Measurements from ENCODE around the gene KIAA0753. TPM values are rescaled to one million over a fixed set of nuclear protein-coding genes. Genes with fewer than 3 reads are reported as not detected.

KIAA0753 gene
- total RNA-seq (10 to 100 TPM; 18.6 to 20.8 TPM), polyA plus RNA-seq (1.8 TPM)

GRCh38 chr17:6640536-6641246 lies at the start of gene KIAA0753, which contains the start of gene TXNDC17:
TSS of gene KIAA0753 (minus strand) at chr17:6640711. CDS start at chr17:6635103, 5,608 bp downstream.
TSS of gene TXNDC17 (plus strand) at chr17:6641060. CDS start at chr17:6641083, 23 bp downstream.
- DNase-seq, result peak; percentile 84 to 93 (median 89)
- peaks cover 0 to 42% (median 5%) of the 10 kb centered on the region in 3 donors for H3K36me3 Mint-ChIP-seq
- H3K27me3 Mint-ChIP-seq, result peaks cover 0 to 3% of the 10 kb centered on the region in 2 donors
- H3K4me1 Mint-ChIP-seq, result peaks cover 38 to 64% (median 54%) of the 10 kb centered on the region in 3 donors
- peak within 1 kb of the TSS; percentile 66 for H3K4me3 ChIP-seq (ENCODE audit: low read length)
- no peaks in the 10 kb centered on the region for H3K9me3 Mint-ChIP-seq
- H3K27ac ChIP-seq (ENCODE audit: low read depth, low read length), result peak within 1 kb of the TSS; percentile 82
- H3K27ac Mint-ChIP-seq, result peak within 1 kb of the TSS; percentile 95 to 99 (median 98)
- ChIA-PET CTCF (interaction anchor here (1.2 to 1.6 kb wide), 4 partner anchors 10 to 168 kb away, joined by 3 to 7 read pairs (median 4); partner anchors contain the start of genes C17orf100 and MED31), POLR2A (interaction anchor here (0.7 to 2.1 kb wide), 4 partner anchors 10 to 1056 kb away, joined by 3 to 11 read pairs (median 6); partner anchors contain the start of genes C17orf100 and MED31)
- H3K9me3 ChIP-seq (ENCODE audit: low read length), result no peaks in the 10 kb centered on the region
- H3K27me3 ChIP-seq (ENCODE audit: insufficient read depth, low read length, poor library complexity, severe bottlenecking), result no peaks in the 10 kb centered on the region
- peaks cover 9% of the 10 kb centered on the region for H3K36me3 ChIP-seq (ENCODE audit: insufficient read depth, low read length)
- peaks cover 25% of the 10 kb centered on the region for H3K4me1 ChIP-seq (ENCODE audit: insufficient read depth, low read length)
- H3K4me3 Mint-ChIP-seq, result peak within 1 kb of the TSS; percentile 93 to 96 (median 95)

DNA sequence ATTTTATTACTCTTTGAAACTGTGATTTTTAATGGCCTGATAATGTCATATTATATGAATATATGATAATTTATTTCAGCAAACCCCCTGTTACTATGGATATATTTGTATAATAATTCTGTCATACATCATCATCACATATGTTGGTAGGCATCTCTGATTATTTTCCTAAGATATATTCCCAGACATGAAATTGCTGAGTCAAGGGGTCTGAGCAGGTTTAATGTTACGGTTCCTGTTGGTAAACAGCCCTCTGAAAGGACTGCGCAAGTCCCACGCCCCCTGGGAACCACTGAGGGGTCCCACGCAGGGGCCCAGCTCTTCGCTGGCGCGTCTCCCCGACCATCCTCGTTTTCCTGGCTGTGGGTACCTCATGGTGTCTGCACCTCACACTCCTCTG lies 48.4 kb upstream of the KIAA0753 start:
- POLR2A ChIA-PET, result no interaction called here
- H3K27me3 Mint-ChIP-seq, result peaks cover 23 to 80% of the 10 kb centered on the region in 2 donors
- H3K9me3 ChIP-seq (ENCODE audit: low read length), result no peaks in the 10 kb centered on the region
- H3K4me1 ChIP-seq (ENCODE audit: insufficient read depth, low read length), result no peaks in the 10 kb centered on the region
- H3K36me3 Mint-ChIP-seq, result peaks cover 0 to under 1% (median 0%) of the 10 kb centered on the region in 3 donors
- H3K9me3 Mint-ChIP-seq, result no peaks in the 10 kb centered on the region
- no peaks in the 10 kb centered on the region for H3K4me1 Mint-ChIP-seq
- CTCF ChIA-PET, result no interaction called here
- no peak overlapping the region for H3K27ac ChIP-seq (ENCODE audit: low read depth, low read length)
- DNase-seq, result no peak
- H3K4me3 ChIP-seq (ENCODE audit: low read length), result no peak overlapping the region
- H3K4me3 Mint-ChIP-seq, result no peak overlapping the region
- no peaks in the 10 kb centered on the region for H3K27me3 ChIP-seq (ENCODE audit: insufficient read depth, low read length, poor library complexity, severe bottlenecking)
- H3K27ac Mint-ChIP-seq, result no peak overlapping the region
- H3K36me3 ChIP-seq (ENCODE audit: insufficient read depth, low read length), result no peaks in the 10 kb centered on the region

GRCh38 chr17:6686026-6686425 lies 45.5 kb upstream of the KIAA0753 start:
- no peak overlapping the region for H3K27ac Mint-ChIP-seq
- CTCF ChIA-PET, result no interaction called here
- H3K4me1 ChIP-seq (ENCODE audit: insufficient read depth, low read length), result no peaks in the 10 kb centered on the region
- H3K4me1 Mint-ChIP-seq, result no peaks in the 10 kb centered on the region
- no peaks in the 10 kb centered on the region for H3K9me3 ChIP-seq (ENCODE audit: low read length)
- H3K4me3 Mint-ChIP-seq, result no peak overlapping the region
- no peaks in the 10 kb centered on the region for H3K27me3 ChIP-seq (ENCODE audit: insufficient read depth, low read length, poor library complexity, severe bottlenecking)
- H3K27me3 Mint-ChIP-seq, result peaks cover 18 to 83% of the 10 kb centered on the region in 2 donors
- peaks cover 0 to 5% (median 0%) of the 10 kb centered on the region in 3 donors for H3K36me3 Mint-ChIP-seq
- H3K9me3 Mint-ChIP-seq, result no peaks in the 10 kb centered on the region
- no peak overlapping the region for H3K27ac ChIP-seq (ENCODE audit: low read depth, low read length)
- POLR2A ChIA-PET, result no interaction called here
- no peak overlapping the region for H3K4me3 ChIP-seq (ENCODE audit: low read length)
- H3K36me3 ChIP-seq (ENCODE audit: insufficient read depth, low read length), result no peaks in the 10 kb centered on the region
- no peak for DNase-seq

DNA sequence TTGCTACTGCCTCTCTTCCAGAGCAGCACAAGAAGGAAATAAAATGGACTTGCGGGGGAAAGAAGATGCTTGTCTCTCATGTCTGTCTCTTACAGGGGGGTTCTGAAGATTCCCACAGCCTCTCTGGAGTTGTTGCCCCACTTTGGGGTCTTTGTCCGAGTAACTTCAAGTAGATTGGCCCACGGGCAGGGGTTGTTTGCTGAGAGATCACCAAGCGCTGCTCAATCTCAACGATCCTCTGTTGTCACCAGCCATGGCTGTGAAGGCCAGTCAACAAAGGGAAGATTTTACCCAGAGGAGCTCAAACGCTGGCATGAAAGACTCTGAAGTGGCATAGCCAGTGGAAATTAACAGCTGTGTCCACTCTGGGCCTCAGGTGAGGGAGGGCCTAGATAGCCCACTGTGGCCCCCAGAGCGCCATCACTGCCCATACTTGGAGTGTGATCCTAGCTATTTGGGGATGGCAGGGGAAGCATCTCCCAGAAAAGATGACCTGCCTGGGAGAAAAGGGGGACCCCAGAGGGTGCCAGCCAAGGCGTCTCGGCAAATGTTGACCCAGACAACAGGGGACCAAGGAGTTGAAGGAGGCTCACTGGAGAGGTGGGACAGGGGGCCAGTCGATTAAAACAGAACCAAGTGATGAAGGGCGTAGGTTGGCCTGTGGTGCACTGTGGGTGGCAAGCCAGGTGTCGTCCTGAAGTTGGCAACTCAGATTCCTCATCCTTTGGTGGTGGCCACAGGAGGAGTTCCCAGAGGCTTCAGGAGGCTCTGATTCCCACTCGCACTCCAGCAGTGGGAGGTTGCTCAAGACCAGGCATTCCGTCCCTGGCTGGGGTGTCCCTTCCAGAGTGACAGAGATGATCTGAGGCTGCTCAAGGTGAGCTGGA lies 44.6 kb upstream of the KIAA0753 start:
- H3K36me3 ChIP-seq (ENCODE audit: insufficient read depth, low read length), result no peaks in the 10 kb centered on the region
- peaks cover 24 to 80% of the 10 kb centered on the region in 2 donors for H3K27me3 Mint-ChIP-seq
- DNase-seq, result no peak
- H3K4me1 Mint-ChIP-seq, result no peaks in the 10 kb centered on the region
- H3K4me3 Mint-ChIP-seq, result no peak overlapping the region
- no peak overlapping the region for H3K27ac Mint-ChIP-seq
- peaks cover 0 to 5% (median 0%) of the 10 kb centered on the region in 3 donors for H3K36me3 Mint-ChIP-seq
- ChIA-PET CTCF (no interaction called here), POLR2A (no interaction called here)
- no peak overlapping the region for H3K27ac ChIP-seq (ENCODE audit: low read depth, low read length)
- no peak overlapping the region for H3K4me3 ChIP-seq (ENCODE audit: low read length)
- no peaks in the 10 kb centered on the region for H3K9me3 ChIP-seq (ENCODE audit: low read length)
- no peaks in the 10 kb centered on the region for H3K4me1 ChIP-seq (ENCODE audit: insufficient read depth, low read length)
- no peaks in the 10 kb centered on the region for H3K27me3 ChIP-seq (ENCODE audit: insufficient read depth, low read length, poor library complexity, severe bottlenecking)
- H3K9me3 Mint-ChIP-seq, result no peaks in the 10 kb centered on the region

DNA sequence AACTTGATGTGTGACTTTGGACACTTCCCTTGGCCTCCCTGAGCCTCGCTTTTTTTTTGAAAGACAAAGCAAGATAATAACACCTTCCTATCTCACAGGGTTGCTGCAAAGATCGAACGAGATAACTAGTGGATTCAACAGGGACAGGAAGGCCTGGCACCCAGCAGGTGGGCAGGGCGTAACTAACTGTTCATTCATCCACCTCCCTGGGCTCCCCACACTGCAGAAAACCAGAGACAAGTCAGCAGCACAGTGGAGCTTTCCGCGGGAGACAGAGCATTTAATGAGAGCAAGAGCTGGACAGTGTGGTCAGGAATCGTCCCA lies 43.9 kb upstream of the KIAA0753 start:
- no peak overlapping the region for H3K27ac ChIP-seq (ENCODE audit: low read depth, low read length)
- H3K36me3 ChIP-seq (ENCODE audit: insufficient read depth, low read length), result no peaks in the 10 kb centered on the region
- Mint-ChIP-seq H3K27me3 (peaks cover 27 to 77% of the 10 kb centered on the region in 2 donors), H3K9me3 (no peaks in the 10 kb centered on the region), H3K36me3 (peaks cover 0 to 5% (median 0%) of the 10 kb centered on the region in 3 donors), H3K27ac (no peak overlapping the region), H3K4me3 (no peak overlapping the region), H3K4me1 (no peaks in the 10 kb centered on the region)
- no peaks in the 10 kb centered on the region for H3K4me1 ChIP-seq (ENCODE audit: insufficient read depth, low read length)
- ChIA-PET POLR2A (no interaction called here), CTCF (no interaction called here)
- H3K27me3 ChIP-seq (ENCODE audit: insufficient read depth, low read length, poor library complexity, severe bottlenecking), result no peaks in the 10 kb centered on the region
- H3K4me3 ChIP-seq (ENCODE audit: low read length), result no peak overlapping the region
- no peaks in the 10 kb centered on the region for H3K9me3 ChIP-seq (ENCODE audit: low read length)
- no peak for DNase-seq

- no peaks in the 10 kb centered on the region for H3K9me3 ChIP-seq (ENCODE audit: low read length)
- Mint-ChIP-seq H3K36me3 (peaks cover 0 to 5% (median 0%) of the 10 kb centered on the region in 3 donors), H3K4me1 (no peaks in the 10 kb centered on the region), H3K4me3 (no peak overlapping the region), H3K27ac (no peak overlapping the region), H3K27me3 (peaks cover 26 to 75% of the 10 kb centered on the region in 2 donors), H3K9me3 (no peaks in the 10 kb centered on the region)
- no peak for DNase-seq
- H3K36me3 ChIP-seq (ENCODE audit: insufficient read depth, low read length), result no peaks in the 10 kb centered on the region
- H3K27ac ChIP-seq (ENCODE audit: low read depth, low read length), result no peak overlapping the region
- no peaks in the 10 kb centered on the region for H3K4me1 ChIP-seq (ENCODE audit: insufficient read depth, low read length)
- POLR2A ChIA-PET, result no interaction called here
- CTCF ChIA-PET, result no interaction called here
- no peaks in the 10 kb centered on the region for H3K27me3 ChIP-seq (ENCODE audit: insufficient read depth, low read length, poor library complexity, severe bottlenecking)
- no peak overlapping the region for H3K4me3 ChIP-seq (ENCODE audit: low read length)
Measured at GRCh38 chr17:6683730-6684459, 43.4 kb upstream of the KIAA0753 start.

GRCh38 chr17:6683081-6683684 lies 42.7 kb upstream of the KIAA0753 start:
- H3K36me3 Mint-ChIP-seq, result peaks cover 0 to 5% (median 0%) of the 10 kb centered on the region in 3 donors

More at GRCh38 chr17:6683081-6683684, 42.7 kb upstream of the KIAA0753 start:
- no peak for DNase-seq
- H3K9me3 Mint-ChIP-seq, result no peaks in the 10 kb centered on the region
- H3K27me3 Mint-ChIP-seq, result peaks cover 30 to 81% of the 10 kb centered on the region in 2 donors
- Histone ChIP-seq H3K27me3 (ENCODE audit: insufficient read depth, low read length, poor library complexity, severe bottlenecking) (peaks cover 7% of the 10 kb centered on the region), H3K9me3 (ENCODE audit: low read length) (no peaks in the 10 kb centered on the region), H3K4me3 (ENCODE audit: low read length) (no peak overlapping the region), H3K36me3 (ENCODE audit: insufficient read depth, low read length) (no peaks in the 10 kb centered on the region), H3K27ac (ENCODE audit: low read depth, low read length) (no peak overlapping the region), H3K4me1 (ENCODE audit: insufficient read depth, low read length) (no peaks in the 10 kb centered on the region)
- H3K4me1 Mint-ChIP-seq, result peaks cover 0 to 2% (median 0%) of the 10 kb centered on the region in 3 donors
- CTCF ChIA-PET, result interaction anchor here (1.0 kb wide), 1 partner anchor 17 kb away, joined by 4 read pairs; no protein-coding TSS in a partner anchor
- POLR2A ChIA-PET, result no interaction called here
- no peak overlapping the region for H3K27ac Mint-ChIP-seq
- H3K4me3 Mint-ChIP-seq, result no peak overlapping the region

Data from CD8-positive, alpha-beta memory T cell (primary cell).